Neuron (in vitro differentiated cells): ENCODE measurements around the gene DNMBP.
"Not testable (repeated sequence)": the region's sequence is repeated elsewhere in the genome, so short reads cannot be mapped to it uniquely, and the experiment has no call there.

ENCODE experiments used
- H2AFZ ChIP-seq: one replicate; pipeline ENCODE4 v1.6.1; 2013; ENCODE audit warnings: low read depth, mild to moderate bottlenecking, inconsistent platforms, low read length, moderate library complexity
- H3K27me3 ChIP-seq: one replicate; pipeline ENCODE4 v1.6.1; 2013; ENCODE audit warnings: low read length; ENCODE audit not compliant: insufficient read depth
- H3K36me3 ChIP-seq: one replicate; pipeline ENCODE4 v1.6.1; 2013; ENCODE audit warnings: low read length; ENCODE audit not compliant: insufficient read depth
- H3K4me1 ChIP-seq: one replicate; pipeline ENCODE4 v1.6.1; 2013; ENCODE audit warnings: low read length; ENCODE audit not compliant: insufficient read depth
- H3K4me3 ChIP-seq: 2 replicates; pipeline ENCODE4 v1.5.1; 2013; ENCODE audit warnings: mild to moderate bottlenecking, low read length, moderate library complexity
- H3K9me3 ChIP-seq: one replicate; pipeline ENCODE4 v1.6.1; 2013; ENCODE audit warnings: low read length

The DNMBP gene

GRCh38 chr10:99975106-99975829, 34.5 kb downstream of the DNMBP start:
- Histone ChIP-seq H3K9me3 (no peaks in the 10 kb centered on the region), H3K36me3 (peaks cover 4% of the 10 kb centered on the region), H3K4me1 (peaks cover 3% of the 10 kb centered on the region), H3K27me3 (no peaks in the 10 kb centered on the region), H3K4me3 (no peak overlapping the region), H2AFZ (no peak overlapping the region)

DNA sequence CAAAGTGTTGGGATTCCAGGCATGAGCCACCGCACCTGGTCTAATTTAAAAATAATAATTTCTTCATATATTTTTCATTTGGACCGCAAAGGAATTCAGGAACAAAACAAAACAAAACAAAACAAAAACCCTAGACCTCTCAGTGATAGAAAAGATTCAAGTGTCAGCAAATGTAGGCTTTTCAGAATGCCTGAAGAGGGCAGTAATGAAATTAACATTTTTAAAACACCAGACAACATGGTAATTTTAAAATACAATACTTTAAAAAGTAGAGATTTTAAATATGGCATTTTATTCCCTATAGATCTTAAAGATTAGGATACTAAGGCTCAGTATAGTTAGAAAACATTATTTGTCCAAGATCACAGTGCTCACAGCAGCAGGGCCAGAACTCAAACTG, 36.6 kb downstream of the DNMBP start:
- no peak overlapping the region for H2AFZ ChIP-seq
- H3K4me3 ChIP-seq: no peak overlapping the region
- no peaks in the 10 kb centered on the region for H3K27me3 ChIP-seq
- H3K36me3 ChIP-seq: peaks cover 8% of the 10 kb centered on the region
- H3K4me1 ChIP-seq: peaks cover 3% of the 10 kb centered on the region
- no peaks in the 10 kb centered on the region for H3K9me3 ChIP-seq

GRCh38 chr10:99967961-99968360, 41.8 kb downstream of the DNMBP start:
- Histone ChIP-seq H3K4me1 (no peaks in the 10 kb centered on the region), H3K9me3 (no peaks in the 10 kb centered on the region), H2AFZ (no peak overlapping the region), H3K36me3 (peaks cover 8% of the 10 kb centered on the region), H3K4me3 (no peak overlapping the region), H3K27me3 (no peaks in the 10 kb centered on the region)

DNA sequence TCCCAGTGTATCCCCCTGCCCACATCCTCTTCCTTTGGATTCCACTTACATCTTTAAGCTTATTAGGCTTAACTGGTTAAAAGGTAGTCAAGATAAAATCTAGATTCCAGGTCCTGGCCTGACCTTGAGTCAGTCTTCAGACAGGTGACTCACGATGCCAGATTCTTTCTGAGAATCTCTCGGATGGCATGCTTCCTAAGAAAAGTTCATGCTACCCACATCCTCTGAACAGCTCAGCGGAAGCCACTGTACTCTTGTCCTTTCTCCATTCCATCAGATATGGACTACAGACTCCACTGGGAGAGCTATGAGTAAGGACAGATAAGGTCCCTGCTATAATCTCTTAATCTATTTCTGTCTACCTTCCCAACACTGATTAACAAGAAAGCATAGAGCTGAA, 43.4 kb downstream of the DNMBP start:
- H2AFZ ChIP-seq: no peak overlapping the region
- H3K27me3 ChIP-seq: no peaks in the 10 kb centered on the region
- no peaks in the 10 kb centered on the region for H3K9me3 ChIP-seq
- no peak overlapping the region for H3K4me3 ChIP-seq
- H3K36me3 ChIP-seq: peaks cover 8% of the 10 kb centered on the region
- no peaks in the 10 kb centered on the region for H3K4me1 ChIP-seq

DNA sequence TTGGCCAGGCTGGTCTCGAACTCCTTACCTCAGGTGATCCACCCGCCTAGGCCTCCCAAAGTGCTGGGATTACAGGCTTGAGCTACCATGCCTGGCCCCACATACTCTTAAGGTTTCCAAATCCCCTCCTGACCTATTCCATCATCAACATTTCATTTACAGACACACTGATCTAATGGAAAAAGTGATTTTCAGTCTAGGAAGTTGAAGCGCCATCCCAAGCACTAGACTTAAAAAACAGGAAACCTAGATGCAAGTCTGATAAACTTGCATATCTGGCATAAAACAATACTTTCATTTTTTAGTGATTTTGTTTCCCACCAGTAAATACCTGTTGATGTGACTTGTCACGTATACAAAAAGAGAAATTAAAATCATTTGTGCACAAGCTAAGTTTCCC, 44.0 kb downstream of the DNMBP start:
- no peaks in the 10 kb centered on the region for H3K4me1 ChIP-seq
- no peaks in the 10 kb centered on the region for H3K27me3 ChIP-seq
- H3K9me3 ChIP-seq: no peaks in the 10 kb centered on the region
- no peak overlapping the region for H3K4me3 ChIP-seq
- peaks cover 3% of the 10 kb centered on the region for H3K36me3 ChIP-seq
- no peak overlapping the region for H2AFZ ChIP-seq

GRCh38 chr10:99964791-99965190, 45.0 kb downstream of the DNMBP start:
- Histone ChIP-seq H3K4me3 (no peak overlapping the region), H2AFZ (no peak overlapping the region), H3K27me3 (no peaks in the 10 kb centered on the region), H3K9me3 (no peaks in the 10 kb centered on the region), H3K4me1 (no peaks in the 10 kb centered on the region), H3K36me3 (peaks cover 3% of the 10 kb centered on the region)

GRCh38 chr10:99963467-99964165, 46.1 kb downstream of the DNMBP start:
- not testable (repeated sequence) for H2AFZ ChIP-seq, H3K4me1 ChIP-seq, H3K4me3 ChIP-seq, H3K27me3 ChIP-seq, H3K36me3 ChIP-seq, H3K9me3 ChIP-seq

- Histone ChIP-seq H3K4me1 (no peaks in the 10 kb centered on the region), H3K9me3 (peaks cover 3% of the 10 kb centered on the region), H2AFZ (no peak overlapping the region), H3K27me3 (no peaks in the 10 kb centered on the region), H3K4me3 (no peak overlapping the region), H3K36me3 (peaks cover 13% of the 10 kb centered on the region)
Measured at GRCh38 chr10:99958806-99959205, 50.9 kb downstream of the DNMBP start.

- H3K9me3 ChIP-seq: peaks cover 3% of the 10 kb centered on the region
- H3K27me3 ChIP-seq: no peaks in the 10 kb centered on the region
- peaks cover 13% of the 10 kb centered on the region for H3K36me3 ChIP-seq
- H3K4me1 ChIP-seq: no peaks in the 10 kb centered on the region
- no peak overlapping the region for H2AFZ ChIP-seq
- H3K4me3 ChIP-seq: no peak overlapping the region
Measured at GRCh38 chr10:99958302-99958701, 51.4 kb downstream of the DNMBP start.

DNA sequence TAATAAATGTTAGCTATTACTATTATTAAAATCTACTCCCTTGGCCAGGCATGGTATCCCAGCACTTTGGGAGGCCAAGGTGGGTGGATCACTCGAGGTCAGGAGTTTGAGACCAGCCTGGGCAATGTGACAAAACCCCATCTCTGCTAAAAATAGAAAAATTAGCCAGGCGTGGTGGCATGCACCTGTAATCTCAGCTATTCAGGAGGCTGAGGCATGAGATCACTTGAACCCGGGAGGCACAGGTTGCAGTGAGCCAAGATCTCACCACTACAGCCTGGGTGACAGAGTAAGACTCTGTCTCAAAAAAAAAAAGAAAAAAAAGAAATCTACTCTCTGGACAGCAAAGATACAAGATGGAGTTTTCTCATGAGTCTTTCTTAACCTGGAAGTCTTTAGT, 56.2 kb downstream of the DNMBP start:
- not testable (repeated sequence) for H2AFZ ChIP-seq, H3K4me1 ChIP-seq, H3K27me3 ChIP-seq, H3K4me3 ChIP-seq, H3K9me3 ChIP-seq
- peaks cover 16% of the 10 kb centered on the region for H3K36me3 ChIP-seq

DNA sequence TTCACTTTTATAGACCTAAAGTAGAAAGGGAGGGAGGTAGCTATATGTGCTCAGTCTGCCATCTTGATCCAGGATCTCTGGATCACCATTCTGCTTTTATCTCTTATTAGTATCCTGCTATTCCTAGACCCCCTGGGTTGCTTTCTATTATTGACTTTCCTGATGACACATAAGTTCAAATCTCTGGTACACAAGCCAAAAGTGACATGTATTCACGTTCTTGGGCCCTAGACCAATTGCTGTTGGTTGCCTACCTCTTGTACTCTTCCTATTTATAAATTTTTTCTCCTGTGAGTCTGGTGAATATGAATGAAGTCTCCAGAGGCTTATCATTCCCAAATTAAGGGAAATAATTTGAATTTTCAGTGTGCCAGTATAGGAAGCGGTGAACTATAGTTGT, 56.9 kb downstream of the DNMBP start:
- Histone ChIP-seq H2AFZ (no peak overlapping the region), H3K4me1 (no peaks in the 10 kb centered on the region), H3K27me3 (no peaks in the 10 kb centered on the region), H3K4me3 (no peak overlapping the region), H3K9me3 (peaks cover 9% of the 10 kb centered on the region), H3K36me3 (peaks cover 16% of the 10 kb centered on the region)

- not testable (repeated sequence) for H3K9me3 ChIP-seq, H3K36me3 ChIP-seq, H3K27me3 ChIP-seq, H3K4me3 ChIP-seq, H3K4me1 ChIP-seq, H2AFZ ChIP-seq
Measured at GRCh38 chr10:99946051-99946450, 63.7 kb downstream of the DNMBP start.

DNA sequence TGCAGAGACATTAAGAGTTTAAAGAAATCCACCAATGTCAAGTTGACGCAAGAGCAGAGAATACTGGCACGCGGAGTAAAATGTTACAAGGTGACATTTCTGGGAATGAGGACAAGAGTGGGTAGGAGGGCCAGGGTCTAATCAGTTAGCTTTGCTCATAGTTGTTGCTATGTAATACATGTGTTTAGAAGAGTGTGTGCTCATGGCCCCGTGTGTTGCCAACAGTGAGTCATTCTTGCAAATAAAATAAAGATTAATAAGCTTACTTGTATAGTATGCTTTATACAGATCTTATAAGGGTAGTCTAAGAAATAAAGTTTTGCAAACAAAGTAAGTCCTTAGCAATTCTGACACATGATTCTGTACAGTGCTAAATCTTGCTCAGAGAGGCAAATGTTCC, 64.5 kb downstream of the DNMBP start:
- Histone ChIP-seq H3K27me3 (no peaks in the 10 kb centered on the region), H3K36me3 (no peaks in the 10 kb centered on the region)

DNA sequence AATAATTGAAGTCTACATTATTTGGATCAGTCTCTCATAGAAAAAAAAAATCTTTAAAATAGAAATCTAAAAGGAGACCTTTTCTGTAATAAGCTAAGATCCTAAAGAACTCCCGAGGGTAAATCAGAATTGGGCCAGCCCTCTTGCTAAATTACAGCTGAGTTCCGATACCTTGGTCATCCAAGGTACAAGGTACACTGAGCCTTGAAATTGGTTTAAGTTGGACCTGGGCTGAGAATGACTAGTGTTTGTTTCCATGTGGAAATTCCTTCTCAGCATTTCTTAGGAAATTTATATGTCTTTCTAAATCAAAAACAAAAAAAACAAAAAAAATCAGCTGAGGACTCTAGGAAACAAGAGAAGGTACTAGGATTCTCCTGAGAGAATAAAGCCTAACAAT, 64.9 kb downstream of the DNMBP start:
- peaks cover under 1% of the 10 kb centered on the region for H3K9me3 ChIP-seq
- no peaks in the 10 kb centered on the region for H3K4me1 ChIP-seq
- H2AFZ ChIP-seq: no peak overlapping the region
- H3K36me3 ChIP-seq: no peaks in the 10 kb centered on the region
- H3K27me3 ChIP-seq: no peaks in the 10 kb centered on the region
- no peak overlapping the region for H3K4me3 ChIP-seq

More for the DNA sequence above, 64.5 kb downstream of the DNMBP start:
- Histone ChIP-seq H2AFZ (no peak overlapping the region), H3K9me3 (no peaks in the 10 kb centered on the region), H3K4me3 (no peak overlapping the region), H3K4me1 (no peaks in the 10 kb centered on the region)
